BLaER1 treated with 17β-estradiol and CSF1 and Interleukin-3, amounts not matched to agents 10 nM and 100 nM (cell line): ENCODE results near the gene CNOT11.

Experiments
- H3K27ac ChIP-seq, 11 experiments: shearing (Covaris generic); formaldehyde crosslinking; 2 replicates each; pipeline ENCODE4 v1.8.1; 2022
- H3K27me3 ChIP-seq, 11 experiments: shearing (Covaris generic); formaldehyde crosslinking; 2 replicates each; pipeline ENCODE4 v1.8.1; 2022
- H3K36me3 ChIP-seq, 11 experiments: shearing (Covaris generic); formaldehyde crosslinking; 2 replicates each; pipeline ENCODE4 v1.8.1; 2022
- H3K4me1 ChIP-seq, 10 experiments: shearing (Covaris generic); formaldehyde crosslinking; 2 replicates each; pipeline ENCODE4 v1.8.1; 2022
- H3K4me2 ChIP-seq, 11 experiments: shearing (Covaris generic); formaldehyde crosslinking; 2 replicates each; pipeline ENCODE4 v1.8.1; 2022
- H3K4me3 ChIP-seq, 10 experiments: shearing (Covaris generic); formaldehyde crosslinking; 2 replicates each; pipeline ENCODE4 v1.8.1; 2022
- H3K9ac ChIP-seq, 11 experiments: shearing (Covaris generic); formaldehyde crosslinking; 2 replicates each; pipeline ENCODE4 v1.8.1; 2022
- H3K9me3 ChIP-seq, 11 experiments: shearing (Covaris generic); formaldehyde crosslinking; replicated peaks in 1 of 11; 2 replicates each; pipeline ENCODE4 v1.8.1; 2022
- H4K20me1 ChIP-seq, 11 experiments: shearing (Covaris generic); formaldehyde crosslinking; 2 replicates each; pipeline ENCODE4 v1.8.1; 2022
- Cebpa-rat ChIP-seq, 11 experiments: shearing (Covaris generic); IDR thresholded peaks; 2 replicates each; pipeline ENCODE4 v1.8.1; 2022

Gene CNOT11

DNA sequence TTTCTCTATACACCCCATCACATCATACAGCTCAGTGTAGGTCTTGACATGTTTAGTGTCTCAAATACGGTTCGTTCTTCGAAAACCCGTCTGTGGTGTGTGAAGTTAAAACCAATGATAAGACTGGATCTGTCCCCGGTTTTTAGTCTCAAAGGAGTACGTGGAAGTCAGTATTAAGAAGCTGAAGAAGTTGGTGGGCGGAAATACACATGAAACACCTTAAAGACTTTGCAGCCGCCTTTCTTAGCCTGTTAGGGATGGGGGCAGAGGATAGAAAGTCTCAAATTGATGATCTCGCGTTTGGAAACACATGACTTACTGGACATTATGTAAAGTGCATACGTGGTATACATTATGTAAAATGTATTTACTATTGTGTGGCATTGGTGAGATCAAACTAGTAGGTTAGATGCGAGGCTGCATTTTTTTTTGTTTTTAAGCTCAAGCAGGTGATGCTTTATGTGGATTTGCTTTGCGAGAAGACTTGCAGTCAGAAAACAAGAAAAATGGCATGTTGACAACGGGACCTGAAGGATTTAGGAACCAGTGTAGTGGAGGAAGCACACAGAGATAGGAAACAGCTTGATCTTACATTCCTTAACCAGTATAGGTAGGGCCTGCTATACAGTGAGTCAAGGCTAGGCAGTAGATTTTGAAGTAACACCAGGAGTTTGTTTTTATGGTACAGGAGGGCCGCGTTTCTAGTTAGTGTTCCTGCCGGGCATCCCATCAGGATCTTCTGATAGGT is 1.2 kb downstream of the CNOT11 start:
- no peaks in the 10 kb centered on the region for H3K27me3 ChIP-seq
- peak overlapping the region; percentile 97 to 100 (median 99) for H3K9ac ChIP-seq
- peak overlapping the region; percentile 96 to 99 (median 98); a peak in 20 of 22 replicates for H3K27ac ChIP-seq
- H3K9me3 ChIP-seq, result peaks cover 0 to 4% (median 2%) of the 10 kb centered on the region in 11 experiments; a peak in 11 of 22 replicates
- peak overlapping the region; percentile 76 to 99 (median 95) for H3K4me2 ChIP-seq
- peaks cover 25 to 57% (median 39%) of the 10 kb centered on the region in 10 experiments for H3K4me1 ChIP-seq
- TF ChIP-seq Cebpa-rat (IDR thresholded peaks at IDR 0.05), result no peak
- H3K4me3 ChIP-seq, result peak overlapping the region; percentile 90 to 100 (median 97)
- H3K36me3 ChIP-seq, result peaks cover 13 to 48% (median 32%) of the 10 kb centered on the region in 11 experiments
- H4K20me1 ChIP-seq, result peaks cover 29 to 58% (median 46%) of the 10 kb centered on the region in 11 experiments; a peak in 20 of 22 replicates

DNA sequence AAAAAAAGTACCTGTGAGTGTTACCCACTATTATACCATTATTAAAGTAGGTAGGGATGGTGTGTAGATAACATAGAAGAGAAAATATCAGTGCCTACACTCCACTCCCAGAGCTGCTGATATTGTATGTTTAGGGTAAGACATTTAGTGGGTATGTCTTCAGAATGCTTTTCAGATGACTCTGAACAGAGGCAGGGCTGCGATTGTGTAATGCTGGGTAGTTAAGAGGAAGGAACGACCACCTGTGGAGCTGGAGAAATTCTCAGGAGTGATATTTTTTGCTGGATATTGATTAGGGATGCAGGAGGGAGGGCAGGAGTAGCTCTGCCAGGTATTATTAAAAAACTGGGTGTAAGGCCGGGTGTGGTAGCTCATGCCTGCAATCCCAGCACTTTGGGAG is 2.8 kb downstream of the CNOT11 start:
- H4K20me1 ChIP-seq, result peaks cover 30 to 74% (median 61%) of the 10 kb centered on the region in 11 experiments; a peak in 20 of 22 replicates

GRCh38 chr2:101256316-101256715 is 3.6 kb downstream of the CNOT11 start:
- Histone ChIP-seq H4K20me1 (peaks cover 30 to 82% (median 67%) of the 10 kb centered on the region in 11 experiments; a peak in 20 of 22 replicates), H3K4me1 (peaks cover 22 to 46% (median 37%) of the 10 kb centered on the region in 10 experiments), H3K27ac (no peak overlapping the region), H3K9ac (peak overlapping the region in 1 of 11 experiments; percentile 10; a peak in 1 of 22 replicates), H3K4me2 (peak overlapping the region in 6 of 11 experiments; percentile 25 to 94 (median 44); a peak in 9 of 22 replicates), H3K36me3 (peaks cover 35 to 73% (median 55%) of the 10 kb centered on the region in 11 experiments), H3K4me3 (no peak overlapping the region), H3K27me3 (no peaks in the 10 kb centered on the region), H3K9me3 (peaks cover 0 to 9% (median 5%) of the 10 kb centered on the region in 11 experiments; a peak in 11 of 22 replicates)
- no peak for TF ChIP-seq Cebpa-rat (IDR thresholded peaks at IDR 0.05)

More for the DNA sequence above, 2.8 kb downstream of the CNOT11 start:
- Histone ChIP-seq H3K9me3 (peaks cover 0 to 9% (median 5%) of the 10 kb centered on the region in 11 experiments; a peak in 11 of 22 replicates), H3K4me2 (peak overlapping the region in 8 of 11 experiments; percentile 10 to 97 (median 44); a peak in 12 of 22 replicates), H3K36me3 (peaks cover 28 to 65% (median 47%) of the 10 kb centered on the region in 11 experiments), H3K4me3 (no peak overlapping the region), H3K4me1 (peaks cover 24 to 47% (median 38%) of the 10 kb centered on the region in 10 experiments), H3K27me3 (no peaks in the 10 kb centered on the region), H3K9ac (0 out of 22 replicates have a peak overlapping the region, but pooled peaks of 2 of the 11 experiments have one; percentile 9 to 41), H3K27ac (no peak overlapping the region)
- no peak for TF ChIP-seq Cebpa-rat (IDR thresholded peaks at IDR 0.05)

GRCh38 chr2:101258804-101259203 is 6.1 kb downstream of the CNOT11 start:
- 0 out of 22 replicates have a peak, but pooled peaks of 1 of the 11 experiments have one; percentile 10 for TF ChIP-seq Cebpa-rat (IDR thresholded peaks at IDR 0.05)
- Histone ChIP-seq H4K20me1 (peaks cover 23 to 93% (median 77%) of the 10 kb centered on the region in 11 experiments; a peak in 20 of 22 replicates), H3K4me2 (no peak overlapping the region), H3K27me3 (no peaks in the 10 kb centered on the region), H3K4me1 (peaks cover 12 to 35% (median 27%) of the 10 kb centered on the region in 10 experiments), H3K9ac (no peak overlapping the region), H3K4me3 (no peak overlapping the region), H3K36me3 (peaks cover 54 to 94% (median 77%) of the 10 kb centered on the region in 11 experiments), H3K27ac (no peak overlapping the region), H3K9me3 (peaks cover 0 to 9% (median 5%) of the 10 kb centered on the region in 11 experiments; a peak in 11 of 22 replicates)

DNA sequence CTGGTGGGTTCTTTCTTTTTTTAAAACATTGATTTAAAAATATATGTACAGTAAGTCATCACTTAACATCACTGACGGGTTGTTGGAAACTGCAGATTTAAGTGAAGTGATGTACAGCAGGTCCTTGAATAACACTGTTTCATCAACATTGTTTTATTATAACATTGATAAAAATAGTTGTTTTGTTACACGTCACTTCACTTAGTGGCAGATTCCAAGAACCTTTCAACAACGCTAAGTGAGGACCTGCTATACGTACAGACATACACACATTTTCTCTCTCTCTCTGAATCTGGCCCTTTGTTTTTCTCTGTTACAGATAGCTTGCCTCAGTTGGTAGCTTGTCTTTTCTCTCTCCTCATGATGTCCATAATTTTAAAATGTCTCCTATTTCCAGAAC is 9.5 kb downstream of the CNOT11 start:
- H3K27ac ChIP-seq, result no peak overlapping the region

DNA sequence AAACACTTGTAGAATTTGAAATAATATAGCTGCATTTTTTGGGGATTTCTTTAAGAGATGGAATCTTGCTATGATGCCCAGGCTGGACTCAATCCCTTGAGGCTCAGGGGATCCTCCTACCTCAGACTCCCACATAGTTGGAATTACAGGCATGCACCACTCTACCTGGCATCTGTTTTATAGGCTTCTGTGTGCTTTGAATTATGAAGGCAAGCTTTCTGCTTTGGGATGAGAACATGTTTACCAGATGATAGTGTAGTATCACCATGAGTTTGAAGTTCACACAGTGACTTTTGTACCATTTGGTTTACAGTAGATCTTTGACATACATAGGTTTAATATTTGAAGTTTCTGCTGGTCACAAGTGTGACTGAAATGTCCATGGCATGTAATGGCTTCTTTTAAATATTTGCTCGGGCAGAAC is 10.7 kb downstream of the CNOT11 start:
- Histone ChIP-seq H3K36me3 (peaks cover 88 to 96% (median 92%) of the 10 kb centered on the region in 11 experiments), H3K9me3 (peaks cover 0 to 9% (median 5%) of the 10 kb centered on the region in 11 experiments; a peak in 11 of 22 replicates), H3K9ac (no peak overlapping the region), H3K4me2 (no peak overlapping the region), H3K27me3 (no peaks in the 10 kb centered on the region), H4K20me1 (peaks cover 3 to 94% (median 79%) of the 10 kb centered on the region in 11 experiments; a peak in 21 of 22 replicates), H3K27ac (no peak overlapping the region), H3K4me3 (no peak overlapping the region), H3K4me1 (peaks cover 0 to 10% (median 0%) of the 10 kb centered on the region in 10 experiments; a peak in 3 of 20 replicates)
- TF ChIP-seq Cebpa-rat (IDR thresholded peaks at IDR 0.05), result no peak

More for the DNA sequence above, 9.5 kb downstream of the CNOT11 start:
- Histone ChIP-seq H3K4me1 (peaks cover 0 to 7% (median 0%) of the 10 kb centered on the region in 10 experiments; a peak in 3 of 20 replicates), H3K27me3 (no peaks in the 10 kb centered on the region), H3K36me3 (peaks cover 85 to 96% (median 91%) of the 10 kb centered on the region in 11 experiments), H3K4me3 (no peak overlapping the region), H3K9ac (no peak overlapping the region), H4K20me1 (peaks cover 3 to 93% (median 78%) of the 10 kb centered on the region in 11 experiments; a peak in 21 of 22 replicates), H3K4me2 (no peak overlapping the region), H3K9me3 (peaks cover 0 to 9% (median 5%) of the 10 kb centered on the region in 11 experiments; a peak in 11 of 22 replicates)
- no peak for TF ChIP-seq Cebpa-rat (IDR thresholded peaks at IDR 0.05)

- Histone ChIP-seq H3K4me1 (peaks cover 0 to 12% (median 0%) of the 10 kb centered on the region in 10 experiments; a peak in 3 of 20 replicates), H3K27ac (no peak overlapping the region), H3K9me3 (no peaks in the 10 kb centered on the region), H3K36me3 (peaks cover 88 to 96% (median 92%) of the 10 kb centered on the region in 11 experiments), H3K9ac (no peak overlapping the region), H3K4me2 (no peak overlapping the region), H4K20me1 (peaks cover 3 to 95% (median 79%) of the 10 kb centered on the region in 11 experiments), H3K4me3 (no peak overlapping the region), H3K27me3 (no peaks in the 10 kb centered on the region)
- TF ChIP-seq Cebpa-rat (IDR thresholded peaks at IDR 0.05), result no peak
Measured at GRCh38 chr2:101264360-101264939, 11.8 kb downstream of the CNOT11 start.

DNA sequence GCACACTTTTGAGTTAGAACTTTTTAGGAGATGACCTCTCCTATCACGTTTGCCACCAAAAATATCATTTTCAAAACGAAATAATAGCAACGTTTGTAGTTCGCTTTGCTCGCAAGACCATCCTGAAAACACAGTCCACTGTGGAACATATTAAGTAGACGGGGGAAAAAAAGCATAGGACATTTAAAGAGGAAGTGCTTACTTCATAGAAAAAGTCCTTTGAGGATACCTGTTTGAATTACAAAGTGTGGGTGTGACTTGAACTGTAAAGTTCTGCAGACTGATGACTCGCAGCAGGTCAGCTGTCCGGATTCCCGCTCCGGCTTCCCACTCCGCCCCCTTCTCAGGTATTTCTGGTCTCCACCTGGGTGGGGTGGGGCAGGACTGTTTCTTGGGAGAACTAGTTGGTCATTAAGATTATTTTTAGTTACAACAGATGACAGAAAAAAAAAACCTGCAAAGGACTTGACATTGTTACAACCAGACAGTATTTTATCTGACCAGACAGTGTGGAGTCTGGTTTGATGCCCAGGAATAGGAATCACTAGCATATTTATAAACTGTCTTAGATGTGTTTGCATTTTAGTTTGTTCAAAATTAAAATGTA is 13.3 kb downstream of the CNOT11 start:
- Histone ChIP-seq H3K4me3 (no peak overlapping the region), H3K4me1 (peaks cover 0 to 12% (median 0%) of the 10 kb centered on the region in 10 experiments; a peak in 3 of 20 replicates), H3K27me3 (no peaks in the 10 kb centered on the region), H3K4me2 (no peak overlapping the region), H3K36me3 (peaks cover 90 to 99% (median 95%) of the 10 kb centered on the region in 11 experiments), H3K9ac (no peak overlapping the region), H3K9me3 (no peaks in the 10 kb centered on the region), H3K27ac (peak overlapping the region in 3 of 11 experiments; percentile 10 to 39 (median 19); a peak in 4 of 22 replicates), H4K20me1 (peaks cover 11 to 96% (median 83%) of the 10 kb centered on the region in 11 experiments)
- TF ChIP-seq Cebpa-rat (IDR thresholded peaks at IDR 0.05), result no peak
